22Rv1 (cell line): ENCODE data around the gene PAN2.

Experiments
- H3K27ac ChIP-seq: fragments of 450-650 bp; 2 replicates; pipeline ENCODE4 v1.5.1; 2017
- CTCF ChIP-seq: fragments of 450-650 bp; IDR thresholded peaks from 2 replicates; pipeline ENCODE4 v1.5.1; 2017; ENCODE audit warnings: mild to moderate bottlenecking
- ZFX ChIP-seq: fragments of 450-650 bp; IDR thresholded peaks from 2 replicates; pipeline ENCODE4 v1.6.1; 2017; ENCODE audit warnings: antibody characterized with exemption, borderline replicate concordance

PAN2 gene

DNA sequence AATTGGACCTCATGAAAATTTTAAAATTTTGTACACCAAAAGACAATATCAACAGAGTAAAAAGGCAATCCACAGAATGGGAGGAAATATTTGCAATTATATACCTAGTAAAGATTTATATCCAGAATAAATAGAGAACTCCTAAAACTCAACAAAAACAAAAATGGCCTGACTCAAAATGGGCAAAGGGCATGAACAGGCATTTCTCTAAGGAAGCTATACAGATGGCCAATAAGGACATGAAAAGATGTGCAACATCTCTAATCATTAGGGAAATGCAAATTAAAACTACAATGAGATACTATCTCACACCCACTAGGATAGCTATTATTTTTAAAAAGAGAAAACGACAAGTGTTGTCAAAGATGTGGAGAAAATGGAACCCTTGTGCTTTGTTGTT lies 39.7 kb upstream of the PAN2 start:
- no peak overlapping the region for H3K27ac ChIP-seq
- TF ChIP-seq ZFX (no peak), CTCF (no peak)

DNA sequence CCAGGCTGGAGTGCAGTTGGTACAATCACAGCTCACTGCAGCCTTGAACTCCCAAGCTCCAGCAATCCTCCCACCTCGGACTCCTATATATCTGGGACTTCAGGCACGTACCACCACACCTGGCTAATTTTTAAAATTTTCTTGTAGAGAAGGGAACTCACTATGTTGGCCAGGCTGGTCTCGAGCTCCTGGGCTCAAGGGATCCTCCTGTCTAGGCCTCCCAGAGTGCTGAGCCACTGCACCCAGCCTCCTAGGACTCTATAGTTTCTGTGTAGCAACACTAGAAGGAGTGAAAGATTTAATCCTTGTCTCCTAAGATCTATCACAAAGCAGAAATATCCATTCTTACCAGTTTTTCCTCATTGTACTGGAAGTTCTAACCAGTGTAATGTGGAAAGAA lies 33.1 kb upstream of the PAN2 start:
- no peak overlapping the region for H3K27ac ChIP-seq
- TF ChIP-seq ZFX (no peak), CTCF (no peak)

DNA sequence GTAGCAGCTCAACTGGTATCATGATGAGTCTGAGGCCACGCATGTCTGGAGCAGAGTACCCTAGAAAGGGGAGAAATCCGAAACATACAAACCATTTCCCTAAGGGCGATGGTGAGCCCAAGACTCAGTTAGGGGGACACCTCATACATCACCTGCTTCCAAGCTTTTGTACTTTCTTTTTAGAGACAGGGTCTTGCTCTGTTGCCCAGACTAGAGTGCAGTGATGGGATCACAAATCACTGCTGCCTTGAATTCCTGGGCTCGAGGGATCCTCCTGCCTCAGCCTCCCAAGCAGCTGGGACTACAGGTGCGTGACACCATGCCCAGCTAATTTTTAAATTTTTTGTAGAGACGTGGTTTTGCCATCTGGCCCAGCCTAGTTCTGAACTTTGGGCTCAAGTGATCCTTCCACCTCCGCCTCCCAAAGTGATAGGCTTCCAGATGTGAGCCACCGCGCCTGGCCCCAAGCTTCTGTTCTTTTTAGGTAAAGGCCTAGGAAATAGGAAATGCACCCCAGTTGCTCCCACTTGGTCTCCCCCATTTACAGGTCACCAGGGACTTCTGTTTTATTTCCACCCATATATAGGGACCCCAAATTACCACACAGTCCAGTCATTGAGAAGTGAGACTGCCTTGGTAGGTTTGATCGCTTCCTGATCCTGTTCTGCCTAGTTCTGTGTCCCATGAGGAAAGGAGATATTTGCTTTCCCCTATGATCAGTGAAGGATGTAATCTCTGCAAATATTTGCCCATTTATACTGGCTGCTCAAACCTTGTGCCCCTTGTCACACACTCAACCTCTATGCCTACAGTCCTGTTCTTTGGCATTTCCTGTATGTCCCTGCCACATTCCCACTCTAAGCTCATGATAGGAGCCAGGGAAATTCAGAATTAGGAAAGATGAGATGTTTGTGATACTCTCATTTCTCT lies 28.6 kb upstream of the PAN2 start, which contains the start of gene APOF:
Gene APOF, minus strand, starts transcription at position 728 of the 930 bp plus-strand sequence. Its CDS starts 112 bp downstream, at position 616.
- H3K27ac ChIP-seq = peak within 1 kb of the TSS; percentile 76; the same call in 1 of the 2 replicates
- no peak for TF ChIP-seq CTCF
- no peak for TF ChIP-seq ZFX

DNA sequence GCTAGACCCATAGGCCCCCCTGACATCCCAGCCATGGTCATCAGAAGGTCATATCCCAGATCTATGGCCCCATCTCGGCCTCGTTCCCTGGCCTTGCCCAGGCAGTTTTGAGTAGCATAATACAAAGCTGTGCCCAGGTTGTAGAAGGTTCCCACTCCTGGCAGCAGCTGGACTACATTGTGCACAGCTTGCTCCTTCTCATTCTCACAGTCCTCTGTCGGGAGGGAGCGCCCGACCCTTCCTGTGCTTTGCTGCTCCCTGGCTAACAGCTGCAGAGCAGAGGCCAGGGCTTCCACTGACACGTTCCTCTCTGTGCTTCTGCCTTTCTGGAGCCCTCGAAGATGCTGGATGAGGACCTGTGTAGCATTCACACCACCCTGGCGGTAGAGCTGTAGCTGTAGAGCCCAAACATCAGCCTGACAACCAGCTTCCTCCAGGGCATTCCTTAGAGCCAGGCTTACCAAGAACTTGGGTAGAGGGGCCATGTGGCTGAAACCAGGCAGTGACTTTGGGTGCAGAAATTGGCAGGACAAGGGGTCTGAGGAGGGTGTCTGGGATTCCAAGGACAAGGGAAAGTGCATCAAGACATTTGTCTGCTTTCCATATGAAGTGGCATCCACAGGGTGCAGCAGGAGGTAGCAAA lies 27.8 kb upstream of the PAN2 start:
- H3K27ac ChIP-seq = peak overlapping the region; percentile 76; the same call in 1 of the 2 replicates
- TF ChIP-seq ZFX = no peak
- no peak for TF ChIP-seq CTCF

DNA sequence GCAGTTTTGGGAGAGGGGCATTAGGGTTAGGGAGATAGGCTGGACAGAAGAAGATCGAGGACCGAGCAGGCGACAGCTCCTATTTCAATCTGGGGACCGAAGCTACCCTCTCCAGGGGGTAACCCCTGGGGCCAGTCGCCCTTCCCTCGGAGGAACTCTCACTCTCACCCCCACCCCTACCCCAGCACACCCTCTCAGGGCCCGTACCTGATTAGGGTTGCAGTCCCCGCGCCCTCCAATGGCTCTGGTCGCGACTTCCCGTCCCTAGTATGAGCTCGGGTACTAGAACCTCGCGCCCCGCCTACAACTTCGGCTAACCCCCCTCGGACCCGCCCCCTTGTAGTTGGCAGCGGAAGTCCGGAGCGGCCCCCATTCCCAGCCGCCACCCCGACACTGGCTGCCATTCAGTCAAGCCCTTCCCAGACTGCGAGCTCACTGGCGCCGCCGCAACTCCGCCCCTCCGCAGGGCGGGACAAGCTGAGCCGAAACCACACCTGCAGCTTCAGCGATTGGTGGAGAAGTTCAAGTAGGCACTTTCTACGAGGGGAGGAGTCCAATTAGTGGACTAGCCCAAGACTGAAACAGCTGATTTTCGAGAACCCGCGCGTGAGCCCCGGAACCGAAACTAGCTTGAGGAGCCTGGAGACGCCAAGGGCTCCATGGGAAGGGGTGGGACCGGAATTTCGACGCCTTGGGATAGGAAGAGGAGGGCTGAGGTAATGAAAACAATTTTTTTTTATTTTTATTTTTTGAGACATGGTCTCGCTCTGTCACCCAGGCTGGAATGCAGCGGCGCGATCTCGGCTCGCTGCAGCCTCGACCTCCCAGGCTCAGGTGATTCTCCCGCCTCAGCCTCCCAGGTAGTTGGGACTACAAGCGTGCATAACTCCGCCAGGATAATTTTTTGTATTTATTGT lies 26.3 kb upstream of the PAN2 start, which contains the start of gene STAT2:
Gene STAT2, minus strand, starts transcription at position 257 of the 917 bp plus-strand sequence. CDS start 3,536 bp downstream, outside the sequence.
- TF ChIP-seq ZFX (no peak), CTCF (no peak; the same call in 1 of the 2 replicates)
- H3K27ac ChIP-seq = peak within 1 kb of the TSS; percentile 76

DNA sequence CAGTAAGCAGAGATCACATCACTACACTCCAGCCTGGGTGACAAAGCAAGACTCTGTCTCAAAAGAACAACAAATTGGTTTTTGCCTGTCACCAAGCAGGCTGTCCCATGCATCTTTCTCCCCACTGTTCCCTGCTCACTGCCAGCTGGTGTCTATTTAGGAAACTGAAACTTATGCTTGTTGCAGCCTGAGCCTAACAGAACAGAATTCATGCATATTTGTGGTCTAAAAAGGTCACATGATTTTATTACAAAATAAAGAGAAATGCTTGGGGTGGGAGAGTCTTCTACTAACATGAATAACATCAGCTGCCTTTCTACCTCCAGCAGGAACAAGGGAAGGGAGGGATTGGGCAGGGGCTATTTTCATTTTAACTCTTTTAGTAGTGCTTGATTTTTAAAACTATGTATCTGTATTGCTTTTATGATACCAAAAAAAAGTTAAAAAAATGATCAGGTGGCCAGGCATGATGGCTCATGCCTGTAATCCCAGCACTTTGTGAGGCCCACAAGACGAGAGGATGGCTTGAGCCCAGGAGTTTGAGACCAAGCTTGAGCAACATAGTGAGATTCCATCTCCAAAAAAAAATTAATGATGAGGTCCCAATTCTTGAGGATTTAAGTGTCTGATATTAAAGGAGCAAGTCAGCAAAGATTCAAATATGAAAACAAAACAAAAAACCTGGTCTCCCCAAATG lies 25.2 kb upstream of the PAN2 start:
- TF ChIP-seq CTCF = no peak
- no peak for TF ChIP-seq ZFX
- H3K27ac ChIP-seq = peak overlapping the region; percentile 76; the same call in 1 of the 2 replicates
